Fibroblast of villous mesenchyme (primary cell): Measurements from ENCODE around the gene LIMK1. TPM values are rescaled to one million over a fixed set of nuclear protein-coding genes. Genes with fewer than 3 reads are reported as not detected.
"Not testable (repeated sequence)": the region's sequence is repeated elsewhere in the genome, so short reads cannot be mapped to it uniquely, and the experiment has no call there.

ENCODE experiments used
- DNase-seq: peaks from one replicate; pipeline ENCODE4 v3.0.0-alpha.2; 2010; ENCODE audit warnings: low read depth
- H3K4me3 ChIP-seq: 2 replicates; pipeline ENCODE4 v1.5.1; 2011; ENCODE audit warnings: low read depth, mild to moderate bottlenecking, low read length
- total RNA-seq: library from RNA; depleted of rRNA; stranded (reverse); fragments of >200 nt; gene quantifications from 2 replicates; pipeline ENCODE4 v1.2.3, GENCODE V29; 2012
- TF ChIP-seq, protein P1 (sequence below): IDR thresholded peaks from 2 replicates; pipeline ENCODE4 v1.5.1; 2012; ENCODE audit warnings: low read depth, mild to moderate bottlenecking, low read length; ENCODE audit not compliant: insufficient read depth

LIMK1 gene
- total RNA-seq, 1 donor, result 44.9 TPM

DNA sequence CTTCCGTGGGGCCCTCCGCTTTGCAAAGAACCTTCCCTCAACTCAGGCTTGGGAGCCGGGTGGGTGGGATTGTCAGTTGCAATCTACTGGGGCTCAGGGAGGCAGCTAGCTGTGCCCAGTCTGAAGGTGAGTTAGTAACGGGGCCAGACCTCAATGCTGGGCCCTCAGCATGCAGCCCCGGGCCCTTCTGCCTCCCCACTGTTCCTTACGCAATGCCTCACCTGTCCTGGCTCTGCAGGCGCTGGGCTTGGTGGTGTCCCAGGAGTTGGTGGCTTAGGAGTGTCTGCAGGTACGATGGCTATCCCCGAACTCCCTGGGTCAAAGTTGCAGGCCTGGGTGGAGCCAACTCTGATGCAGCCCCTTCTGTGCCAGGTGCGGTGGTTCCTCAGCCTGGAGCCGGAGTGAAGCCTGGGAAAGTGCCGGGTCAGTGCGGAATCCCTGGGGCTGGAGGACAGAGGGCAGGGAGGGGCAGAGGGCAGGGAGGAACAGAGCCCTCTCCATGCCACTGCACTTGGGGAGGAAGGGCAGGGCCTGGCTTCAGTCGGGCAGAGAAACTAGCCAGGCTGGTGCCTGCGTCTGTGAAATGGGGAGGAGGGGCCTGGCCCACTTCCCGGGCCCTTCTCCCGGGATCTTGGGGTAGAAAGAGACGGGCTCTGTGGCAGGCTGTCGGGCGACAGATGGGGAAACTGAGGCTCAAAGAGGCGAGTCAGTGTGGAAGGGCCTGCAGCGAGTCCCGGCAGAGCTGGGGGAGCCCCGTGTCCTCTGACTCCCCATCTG lies 40.7 kb upstream of the LIMK1 start:
- H3K4me3 ChIP-seq, result no peak overlapping the region
- DNase-seq, result no peak
- TF ChIP-seq, protein P1, sequence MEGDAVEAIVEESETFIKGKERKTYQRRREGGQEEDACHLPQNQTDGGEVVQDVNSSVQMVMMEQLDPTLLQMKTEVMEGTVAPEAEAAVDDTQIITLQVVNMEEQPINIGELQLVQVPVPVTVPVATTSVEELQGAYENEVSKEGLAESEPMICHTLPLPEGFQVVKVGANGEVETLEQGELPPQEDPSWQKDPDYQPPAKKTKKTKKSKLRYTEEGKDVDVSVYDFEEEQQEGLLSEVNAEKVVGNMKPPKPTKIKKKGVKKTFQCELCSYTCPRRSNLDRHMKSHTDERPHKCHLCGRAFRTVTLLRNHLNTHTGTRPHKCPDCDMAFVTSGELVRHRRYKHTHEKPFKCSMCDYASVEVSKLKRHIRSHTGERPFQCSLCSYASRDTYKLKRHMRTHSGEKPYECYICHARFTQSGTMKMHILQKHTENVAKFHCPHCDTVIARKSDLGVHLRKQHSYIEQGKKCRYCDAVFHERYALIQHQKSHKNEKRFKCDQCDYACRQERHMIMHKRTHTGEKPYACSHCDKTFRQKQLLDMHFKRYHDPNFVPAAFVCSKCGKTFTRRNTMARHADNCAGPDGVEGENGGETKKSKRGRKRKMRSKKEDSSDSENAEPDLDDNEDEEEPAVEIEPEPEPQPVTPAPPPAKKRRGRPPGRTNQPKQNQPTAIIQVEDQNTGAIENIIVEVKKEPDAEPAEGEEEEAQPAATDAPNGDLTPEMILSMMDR, result no peak

DNA sequence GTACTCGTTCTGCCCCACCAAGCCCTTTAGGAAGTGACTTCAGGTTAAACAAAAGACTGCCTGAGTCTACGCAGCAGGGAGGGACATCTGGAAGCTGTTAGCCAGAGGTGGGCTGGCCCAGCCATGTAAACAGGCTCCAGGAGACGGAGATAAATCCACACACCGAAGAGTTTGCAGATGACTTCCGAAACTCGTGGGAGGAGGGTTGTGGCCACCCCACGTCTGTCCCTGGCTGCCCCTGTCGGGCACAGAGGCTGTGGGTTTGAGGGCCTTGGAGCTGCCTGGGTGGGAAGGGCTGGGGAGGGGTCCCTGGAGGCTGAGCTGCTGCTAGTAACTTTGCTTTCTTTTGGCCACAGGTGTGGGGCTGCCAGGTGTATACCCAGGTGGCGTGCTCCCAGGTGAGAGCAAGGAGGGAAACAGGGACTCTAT lies 40.1 kb upstream of the LIMK1 start:
- H3K4me3 ChIP-seq, result no peak overlapping the region
- DNase-seq, result peak; percentile 74
- TF ChIP-seq, protein P1, result no peak

DNA sequence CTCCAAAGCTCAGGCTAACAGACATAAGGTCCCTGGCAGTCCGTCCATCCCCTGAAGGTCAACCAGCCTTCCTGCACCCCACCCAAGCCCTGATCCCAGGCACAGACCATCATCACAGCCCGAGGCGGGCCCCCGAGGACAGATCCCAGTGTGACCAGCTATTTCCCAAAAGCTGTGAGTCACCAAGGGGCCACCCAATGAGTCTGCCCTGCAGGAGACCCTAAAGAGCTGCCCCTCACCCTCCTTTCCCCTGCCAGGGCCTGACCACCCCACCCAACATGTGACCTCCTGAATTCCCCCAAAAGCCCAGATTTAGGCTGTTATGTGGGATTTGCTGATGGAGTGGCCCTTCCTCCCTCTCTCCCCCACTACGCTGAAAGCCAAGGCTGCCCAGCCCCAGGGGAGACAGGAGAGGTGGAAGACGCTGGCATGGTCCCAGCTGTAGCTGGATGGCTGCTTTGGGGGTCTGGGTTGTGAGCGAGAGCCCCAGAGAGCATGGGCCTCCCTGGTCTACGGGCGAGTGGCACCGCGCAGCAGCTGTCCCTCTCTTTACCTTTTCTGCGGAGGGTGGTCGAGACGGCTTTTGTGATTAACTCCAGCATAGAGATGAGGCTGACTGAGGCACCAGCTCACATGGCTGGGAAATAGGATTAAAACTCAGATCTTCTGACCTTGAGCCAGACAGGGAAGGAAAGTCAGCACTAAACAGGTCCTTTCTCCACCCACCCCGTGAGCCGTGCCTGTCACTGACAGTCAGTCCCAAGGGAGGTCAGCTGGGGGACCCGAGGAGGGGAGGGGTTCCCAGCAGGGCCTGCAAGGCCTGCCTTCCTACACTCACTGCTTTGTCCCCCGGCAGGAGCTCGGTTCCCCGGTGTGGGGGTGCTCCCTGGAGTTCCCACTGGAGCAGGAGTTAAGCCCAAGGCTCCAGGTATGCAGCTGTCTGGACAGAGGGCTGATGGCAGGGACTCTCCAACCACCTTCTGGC lies 38.9 kb upstream of the LIMK1 start:
- TF ChIP-seq, protein P1, result no peak
- DNase-seq, result no peak
- H3K4me3 ChIP-seq, result no peak overlapping the region

DNA sequence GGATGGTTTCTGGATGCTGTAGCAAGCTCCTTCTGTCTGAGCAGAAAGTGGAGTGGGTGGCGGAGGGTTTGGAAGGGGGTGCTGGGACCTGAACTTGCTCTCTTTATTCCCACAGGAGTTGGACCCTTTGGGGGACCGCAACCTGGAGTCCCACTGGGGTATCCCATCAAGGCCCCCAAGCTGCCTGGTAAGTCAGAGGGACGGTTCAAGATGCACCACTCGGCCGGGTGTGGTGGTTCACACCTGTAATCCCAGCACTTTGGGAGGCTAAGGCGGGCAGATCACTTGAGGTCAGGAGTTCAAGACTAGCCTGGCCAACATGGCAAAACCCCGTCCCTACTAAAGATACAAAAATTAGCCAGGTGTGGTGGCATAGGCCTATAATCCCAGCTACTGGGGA lies 37.0 kb upstream of the LIMK1 start:
- not testable (repeated sequence) for DNase-seq, H3K4me3 ChIP-seq

DNA sequence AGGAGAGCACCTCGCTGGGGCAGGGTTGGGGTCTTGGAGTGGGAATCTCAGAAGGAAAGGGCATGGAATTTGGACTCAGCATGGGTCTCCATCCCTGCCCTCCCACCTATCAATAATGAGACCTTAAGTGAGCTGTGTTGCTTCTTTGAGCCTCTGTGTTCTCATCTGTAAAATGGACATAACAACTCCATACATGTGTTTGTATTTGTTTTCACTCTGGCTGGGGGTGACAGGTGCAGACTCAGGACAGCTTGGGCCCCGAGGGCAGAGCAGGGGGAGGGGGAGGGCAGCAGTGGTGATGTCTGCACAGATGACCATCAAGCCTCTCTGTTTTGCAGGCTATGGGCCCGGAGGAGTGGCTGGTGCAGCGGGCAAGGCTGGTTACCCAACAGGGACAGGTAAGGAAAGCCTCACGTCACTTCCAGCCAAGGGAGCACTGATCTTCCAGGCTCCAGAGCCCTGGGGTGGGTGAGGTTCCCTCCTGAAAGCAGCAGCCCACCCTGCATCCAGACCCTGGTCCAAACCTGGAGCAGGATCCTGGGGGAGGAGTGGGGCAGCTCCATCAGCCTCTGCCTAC lies 35.7 kb upstream of the LIMK1 start:
- TF ChIP-seq, protein P1, result no peak
- no peak for DNase-seq
- no peak overlapping the region for H3K4me3 ChIP-seq

DNA sequence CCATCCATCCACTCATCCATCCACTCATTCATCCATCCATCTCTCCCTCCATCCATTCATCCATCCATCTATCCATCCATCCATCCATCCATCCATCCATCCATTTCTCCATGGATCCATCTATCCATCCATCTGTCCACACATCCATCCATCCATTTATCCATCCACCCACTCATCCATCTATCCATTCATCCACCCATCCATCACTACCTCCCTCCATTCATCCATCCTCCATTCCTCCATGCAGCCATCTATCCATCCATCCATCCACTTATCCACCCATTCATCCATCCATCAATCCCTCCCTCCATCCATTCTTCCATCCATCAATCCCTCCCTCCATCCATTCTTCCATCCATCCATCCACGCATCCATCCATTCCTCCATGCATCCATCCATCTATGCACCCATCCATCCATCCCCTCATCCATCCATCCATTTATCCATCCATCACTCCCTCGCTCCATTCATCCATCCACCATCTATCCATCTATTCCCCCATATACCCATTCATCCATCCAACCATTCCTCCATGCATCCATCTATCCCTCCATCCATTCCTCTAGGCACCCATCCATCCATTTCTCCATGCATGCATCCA lies 34.5 kb upstream of the LIMK1 start:
- DNase-seq, result no peak
- no peak overlapping the region for H3K4me3 ChIP-seq
- TF ChIP-seq, protein P1, result no peak
